Measurements from ENCODE around the gene C10orf120. TPM values are rescaled to one million over a fixed set of nuclear protein-coding genes. Genes with fewer than 3 reads are reported as not detected.

The C10orf120 gene
- total and polyA plus RNA-seq, 9 of the 15 experiments (the other 6 are each of a cell fraction or from before 2014, with no cell fraction given): not detected

GRCh38 chr10:122673269-122673668 lies 26.4 kb downstream of the C10orf120 start (continued):
- TF ChIP-seq KAT2B (IDR thresholded peaks at IDR 0.05; ENCODE audit: low read depth, low read length) (no peak), RBM17 (IDR thresholded peaks at IDR 0.05; ENCODE audit: borderline replicate concordance, low read depth, low read length) (no peak), NONO (IDR thresholded peaks at IDR 0.05; ENCODE audit: low read depth in 2 of 2, low read length in 1 of 2) (no peak), MYBL2 (IDR thresholded peaks at IDR 0.05; ENCODE audit: low read depth) (no peak), MYBL2 (CRISPR knock-in tag; IDR thresholded peaks at IDR 0.05; ENCODE audit: borderline replicate concordance) (no peak)

DNA sequence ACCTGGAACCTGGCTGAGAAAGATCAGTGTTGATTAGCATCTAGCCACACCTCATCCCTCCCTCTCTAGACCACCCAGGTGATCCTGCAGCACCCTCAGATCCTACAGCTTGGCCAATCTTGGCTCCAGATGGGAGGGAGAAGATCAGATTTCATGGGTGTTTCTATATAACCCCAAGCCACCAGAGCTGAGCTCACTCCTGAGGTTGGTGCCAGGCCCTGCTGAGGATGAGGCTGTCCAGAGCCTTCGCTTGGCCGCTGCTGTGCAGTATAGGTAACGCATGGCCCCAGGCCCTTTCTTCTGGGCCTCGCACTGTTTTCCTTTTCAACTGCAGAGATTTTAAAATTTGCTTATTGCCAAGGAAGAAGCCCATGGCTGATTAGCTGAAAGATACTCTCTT lies 27.0 kb downstream of the C10orf120 start:
- Histone ChIP-seq H3K9ac (ENCODE audit: insufficient read depth in 1 of 2, low read depth in 2 of 2, low read length in 2 of 2) (no peak overlapping the region), H3K27me3 (ENCODE audit: control insufficient read depth in 2 of 2, insufficient read depth in 2 of 2, low read length in 2 of 2) (peaks cover 0 to 4% of the 10 kb centered on the region in 2 experiments; a peak in 1 of 5 replicates), H3K4me2 (ENCODE audit: insufficient read depth, low read length) (no peak overlapping the region), H2AFZ (ENCODE audit: low read depth, low read length) (no peak overlapping the region), H3K4me3 (no peak overlapping the region), H3K9me1 (ENCODE audit: control insufficient read depth, insufficient read depth, low read length) (no peaks in the 10 kb centered on the region), H3K36me3 (ENCODE audit: control insufficient read depth, insufficient read depth, low read length) (no peaks in the 10 kb centered on the region), H3K4me1 (replicated peaks in 1 of 2; ENCODE audit: control insufficient read depth in 2 of 2, insufficient read depth in 2 of 2, low read length in 2 of 2) (no peaks in the 10 kb centered on the region), H4K20me1 (replicated peaks; ENCODE audit: control insufficient read depth, insufficient read depth, low read length) (no peaks in the 10 kb centered on the region), H3K79me2 (ENCODE audit: control insufficient read depth, insufficient read depth, low read length) (no peaks in the 10 kb centered on the region), H3K27ac (ENCODE audit: extremely low read depth, low read depth, low read length) (no peak overlapping the region), H3K9me3 (replicated peaks; ENCODE audit: control insufficient read depth, insufficient read depth, low read depth, low read length) (no peaks in the 10 kb centered on the region)
- 7% methylated on average over 2 of the region's 4 CpGs for WGBS (ENCODE audit: insufficient coverage, low coverage, missing lambda C conversion rate)
- no peak for ATAC-seq
- TF ChIP-seq, protein P1, sequence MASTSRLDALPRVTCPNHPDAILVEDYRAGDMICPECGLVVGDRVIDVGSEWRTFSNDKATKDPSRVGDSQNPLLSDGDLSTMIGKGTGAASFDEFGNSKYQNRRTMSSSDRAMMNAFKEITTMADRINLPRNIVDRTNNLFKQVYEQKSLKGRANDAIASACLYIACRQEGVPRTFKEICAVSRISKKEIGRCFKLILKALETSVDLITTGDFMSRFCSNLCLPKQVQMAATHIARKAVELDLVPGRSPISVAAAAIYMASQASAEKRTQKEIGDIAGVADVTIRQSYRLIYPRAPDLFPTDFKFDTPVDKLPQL (IDR thresholded peaks at IDR 0.05; ENCODE audit: extremely low read depth, insufficient read length): no peak
- TF ChIP-seq TRIM28 (IDR thresholded peaks at IDR 0.05) (no peak), CREB1 (IDR thresholded peaks at IDR 0.05) (no peak), CREB1 (CRISPR knock-in tag; IDR thresholded peaks at IDR 0.05) (no peak), U2AF2 (optimal IDR thresholded peaks at IDR 0.05; ENCODE audit: low read depth, low read length) (no peak), MITF (IDR thresholded peaks at IDR 0.05) (no peak), RCOR1 (IDR thresholded peaks at IDR 0.05; ENCODE audit: borderline replicate concordance in 1 of 2, low read depth in 2 of 2, low read length in 2 of 2) (no peak), ERF (CRISPR knock-in tag; IDR thresholded peaks at IDR 0.05) (no peak)
- TF ChIP-seq, protein P2, sequence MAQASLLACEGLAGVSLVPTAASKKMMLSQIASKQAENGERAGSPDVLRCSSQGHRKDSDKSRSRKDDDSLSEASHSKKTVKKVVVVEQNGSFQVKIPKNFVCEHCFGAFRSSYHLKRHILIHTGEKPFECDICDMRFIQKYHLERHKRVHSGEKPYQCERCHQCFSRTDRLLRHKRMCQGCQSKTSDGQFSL (CRISPR knock-in tag; IDR thresholded peaks at IDR 0.05): no peak
- TF ChIP-seq, protein P2 (tag; IDR thresholded peaks at IDR 0.05): no peak
- ChIA-PET CTCF (ENCODE audit: low intra/inter-chr PET ratio) (no interaction called here), POLR2A (no interaction called here)
- in situ Hi-C loops (cut with MboI): no loop called here
- no peak for FAIRE-seq
- intact Hi-C loops (cut with micrococcal nuclease): no loop called here
- no peak for DNase-seq (ENCODE audit: extremely low read depth in 1 of 4, low spot score in 3 of 4)
- no TSS peak for BruUV-seq (replicated peaks)
